ENCODE measurements around the gene TMIGD1.

DNA sequence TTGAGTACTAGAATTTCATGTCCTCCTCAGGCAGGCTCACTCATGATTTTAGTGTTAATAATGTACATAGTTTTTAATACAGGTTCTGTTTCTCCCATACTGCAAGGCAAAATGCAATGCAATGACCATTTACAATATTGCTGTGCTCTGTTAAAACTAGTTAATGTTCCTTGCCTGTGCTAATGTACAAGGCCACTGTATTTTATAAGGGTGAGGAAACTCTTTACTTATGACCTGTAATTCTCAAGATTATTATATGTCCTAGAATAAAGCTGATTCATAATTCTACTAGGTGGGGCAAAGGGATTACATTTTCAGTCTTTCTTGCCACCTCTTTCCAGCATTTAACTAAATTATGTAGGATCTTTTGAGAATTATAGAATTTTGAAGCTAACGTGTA lies 19.4 kb downstream of the TMIGD1 start:
- TF ChIP-seq POLR2AphosphoS5 (IDR thresholded peaks at IDR 0.05; ENCODE audit: low read depth, low read length) (no peak), POLR2A (IDR thresholded peaks at IDR 0.05; ENCODE audit: low read depth, low read length) (no peak), TAF1 (IDR thresholded peaks at IDR 0.05; ENCODE audit: low read depth, low read length) (no peak), SPI1 (IDR thresholded peaks at IDR 0.05; ENCODE audit: low read depth, low read length) (no peak), PAX5 (IDR thresholded peaks at IDR 0.05; ENCODE audit: insufficient read depth, low read length, severe bottlenecking) (no peak)
